Fibroblast of skin of right quadriceps (primary cell): ENCODE data around the gene COMMD1.
"Not testable (repeated sequence)": the region's sequence is repeated elsewhere in the genome, so short reads cannot be mapped to it uniquely, and the experiment has no call there.

Experiments
- DNase-seq: peaks from one replicate; pipeline ENCODE4 v3.0.0-alpha.2; 2013

The COMMD1 gene

GRCh38 chr2:61966087-61966727, 60.7 kb downstream of the COMMD1 start:
- no peak for DNase-seq

- no peak for DNase-seq
Observed at GRCh38 chr2:61967262-61967661, 61.8 kb downstream of the COMMD1 start.

- DNase-seq, result no peak
Observed at GRCh38 chr2:61969376-61969775, 63.9 kb downstream of the COMMD1 start.

DNA sequence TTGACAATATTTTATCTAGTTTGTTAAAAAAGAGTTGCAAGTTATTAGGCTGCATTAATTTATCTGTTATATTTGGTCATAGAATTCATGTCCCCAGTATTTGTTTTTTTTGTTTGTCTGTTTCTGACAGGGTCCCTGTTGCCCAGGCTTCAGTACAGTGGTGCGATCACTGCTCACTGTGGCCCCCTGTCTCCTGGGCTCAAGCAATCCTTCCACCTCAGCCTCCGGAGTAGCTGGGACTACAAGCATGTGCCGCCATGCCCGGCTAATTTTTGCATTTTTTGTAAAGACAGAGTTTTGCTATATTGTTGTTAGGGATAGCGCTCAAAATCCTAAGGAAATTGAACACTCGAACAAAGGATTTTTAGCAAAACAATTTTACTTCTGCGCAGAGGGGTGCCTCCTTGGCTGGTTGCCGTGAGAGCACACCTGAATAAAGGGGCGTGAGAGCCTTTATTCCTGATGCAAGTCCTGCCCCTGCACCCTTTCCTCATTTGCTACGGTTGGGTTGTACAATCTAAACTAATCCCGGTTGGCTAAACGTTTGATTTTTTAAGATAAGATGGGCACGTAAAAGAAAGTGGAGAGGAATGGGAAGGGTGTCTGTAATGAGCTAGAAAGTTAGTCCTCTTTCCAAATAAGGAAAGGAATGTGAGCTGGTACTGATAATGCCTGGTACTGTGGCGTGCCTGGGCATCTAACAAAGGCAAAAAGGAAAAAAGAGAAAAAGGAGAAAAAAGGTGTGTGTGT, 65.5 kb downstream of the COMMD1 start:
- DNase-seq, result no peak

DNA sequence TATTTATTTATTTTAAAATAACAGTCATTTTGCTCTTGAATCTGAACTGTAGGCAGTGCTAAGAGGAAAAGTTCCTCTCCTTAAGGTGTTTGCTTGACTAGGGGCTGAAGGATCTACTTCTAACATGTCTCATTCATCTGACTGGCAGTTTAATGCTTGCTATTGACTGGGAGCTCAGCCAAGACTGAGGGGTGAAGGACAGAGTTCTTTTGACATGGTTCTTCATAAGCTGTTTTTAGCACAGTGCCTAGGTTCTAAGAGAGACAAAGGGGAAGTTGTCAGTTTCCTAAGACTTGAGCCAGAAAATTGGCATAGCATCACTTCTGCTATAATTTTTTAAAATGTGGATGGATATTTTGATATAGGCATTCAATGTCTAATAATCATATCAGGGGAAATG, 73.0 kb downstream of the COMMD1 start:
- no peak for DNase-seq

DNA sequence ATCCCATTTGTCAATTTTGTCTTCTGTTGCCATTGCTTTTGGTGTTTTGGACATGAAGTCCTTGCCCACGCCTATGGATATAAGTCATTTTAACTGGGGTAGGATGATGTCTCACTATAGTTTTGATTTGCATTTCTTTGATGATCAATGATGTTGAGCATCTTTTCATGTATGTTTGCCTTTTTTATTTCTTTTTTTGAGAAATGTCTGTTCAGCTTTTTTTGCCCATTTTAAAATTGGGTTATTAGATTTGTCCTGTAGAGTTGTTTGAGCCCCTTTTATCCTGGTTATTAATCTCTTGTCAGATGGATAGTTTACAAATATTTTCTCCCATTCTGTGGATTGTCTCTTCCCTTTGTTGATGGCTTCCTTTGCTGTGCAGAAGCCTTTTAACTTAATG, 75.3 kb downstream of the COMMD1 start:
- no peak for DNase-seq

DNA sequence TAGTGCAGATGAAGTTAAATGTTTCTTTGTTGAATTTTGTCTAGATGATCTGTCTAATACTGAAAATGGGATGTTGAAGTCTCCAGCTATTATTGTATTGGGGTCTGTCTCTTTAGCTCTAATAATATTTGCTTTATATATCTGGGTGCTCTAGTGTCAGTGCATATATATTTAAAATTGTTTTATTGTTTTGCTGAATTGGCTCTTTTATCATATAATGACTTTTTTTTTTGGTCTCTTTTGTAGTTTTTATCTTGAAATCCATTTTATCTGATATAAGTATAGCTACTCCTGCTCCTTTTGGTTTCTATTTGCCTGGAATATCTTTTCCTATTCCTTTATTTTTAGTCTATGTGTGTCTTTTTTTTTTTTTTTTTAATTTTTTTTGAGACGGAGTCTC, 79.2 kb downstream of the COMMD1 start:
- no peak for DNase-seq

- DNase-seq, result peak; percentile 8
Observed at GRCh38 chr2:61988462-61989366, 83.2 kb downstream of the COMMD1 start.

- DNase-seq, result peak; percentile 34
Observed at GRCh38 chr2:61993422-61994024, 88.0 kb downstream of the COMMD1 start.

DNA sequence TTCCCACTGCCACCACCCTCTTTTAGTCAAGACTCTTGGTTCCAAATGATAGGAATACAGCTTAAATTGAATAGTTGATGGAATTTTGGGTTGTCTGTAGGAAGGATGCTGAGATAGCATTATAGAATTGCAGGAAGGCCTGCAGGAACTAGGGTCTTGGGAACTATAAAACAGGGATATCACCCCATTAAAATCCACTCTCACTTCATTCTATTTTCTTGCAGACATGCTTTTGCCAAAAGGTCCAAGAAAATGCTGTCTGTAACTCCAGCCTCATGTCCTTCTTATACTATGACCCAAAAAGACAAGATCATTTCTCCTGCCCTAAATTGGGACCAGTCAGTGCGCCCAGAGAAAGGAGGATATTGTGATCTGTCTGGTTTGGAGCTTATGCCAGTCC, 89.1 kb downstream of the COMMD1 start:
- DNase-seq, result no peak

- no peak for DNase-seq
Observed at GRCh38 chr2:61995065-61995464, 89.6 kb downstream of the COMMD1 start.

GRCh38 chr2:61995515-61995914, 90.0 kb downstream of the COMMD1 start:
- no peak for DNase-seq

DNA sequence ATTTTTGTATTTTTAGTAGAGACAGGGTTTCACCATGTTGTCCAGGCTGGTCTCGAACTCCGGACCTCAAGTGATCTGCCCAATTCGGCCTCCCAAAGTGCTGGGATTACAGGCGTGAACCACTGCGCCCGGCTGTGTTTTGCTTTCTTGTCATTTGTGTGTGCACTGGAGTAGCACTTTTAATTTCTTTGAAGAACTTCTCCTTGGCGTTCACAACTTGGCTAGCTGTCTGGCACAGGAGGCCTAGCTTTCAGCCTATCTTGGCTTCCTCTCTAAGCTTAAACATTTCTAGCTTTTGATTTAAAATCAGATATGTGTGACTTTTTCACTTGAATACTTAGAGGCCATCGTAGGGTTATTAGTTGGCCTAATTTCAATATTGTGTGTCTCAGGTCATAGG, 93.0 kb downstream of the COMMD1 start:
- no peak for DNase-seq

DNA sequence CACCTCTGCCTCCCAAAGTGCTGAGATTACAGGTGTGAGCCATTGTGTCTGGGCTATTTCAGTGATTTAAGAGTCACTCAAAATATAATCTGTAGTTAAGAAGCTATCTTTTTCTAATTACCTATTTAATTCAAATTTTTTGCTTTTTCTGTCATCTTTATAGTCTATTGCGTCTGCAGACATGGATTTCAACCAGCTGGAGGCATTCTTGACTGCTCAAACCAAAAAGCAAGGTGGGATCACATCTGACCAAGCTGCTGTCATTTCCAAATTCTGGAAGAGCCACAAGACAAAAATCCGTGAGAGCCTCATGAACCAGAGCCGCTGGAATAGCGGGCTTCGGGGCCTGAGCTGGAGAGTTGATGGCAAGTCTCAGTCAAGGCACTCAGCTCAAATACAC, 95.1 kb downstream of the COMMD1 start:
- DNase-seq, result no peak

GRCh38 chr2:62001431-62001830, 96.0 kb downstream of the COMMD1 start:
- no peak for DNase-seq

- not testable (repeated sequence) for DNase-seq
Observed at GRCh38 chr2:62004428-62004827, 99.0 kb downstream of the COMMD1 start.

- DNase-seq, result no peak
Observed at GRCh38 chr2:62007555-62007954, 102.1 kb downstream of the COMMD1 start.

DNA sequence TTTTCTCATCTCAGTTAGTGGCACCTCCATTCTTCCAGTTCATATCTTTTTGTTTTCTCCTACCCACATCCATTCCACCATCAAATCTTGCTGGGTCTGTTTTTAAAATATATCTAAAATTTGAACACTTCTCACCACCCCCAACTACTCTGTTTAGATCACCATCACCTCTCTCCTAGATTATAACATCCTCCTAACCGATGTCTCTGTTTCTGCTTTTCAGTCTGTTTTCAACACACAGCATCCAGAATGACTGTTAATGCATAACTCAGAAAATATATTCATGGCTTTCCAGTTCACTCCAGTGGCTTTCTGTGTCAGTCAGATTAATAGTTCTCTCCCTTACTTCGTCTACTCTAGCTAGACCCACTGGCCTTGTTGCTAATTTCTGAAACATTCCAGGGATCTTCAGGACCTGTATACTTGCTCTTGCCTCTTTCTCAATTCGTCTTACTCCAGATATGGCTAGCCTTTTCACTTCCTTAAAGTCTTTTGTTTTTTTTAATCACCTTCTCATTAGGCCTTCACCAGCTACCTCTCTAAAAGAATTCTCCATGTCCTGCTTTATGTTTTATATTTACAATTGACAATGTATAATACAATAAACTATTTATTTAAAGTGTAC, 105.3 kb downstream of the COMMD1 start:
- no peak for DNase-seq

- DNase-seq, result no peak
Observed at GRCh38 chr2:62013641-62014040, 108.2 kb downstream of the COMMD1 start.

- peak; percentile 53 for DNase-seq
Observed at GRCh38 chr2:62014102-62014501, 108.6 kb downstream of the COMMD1 start.

- no peak for DNase-seq
Observed at GRCh38 chr2:62016957-62017356, 111.5 kb downstream of the COMMD1 start.

DNA sequence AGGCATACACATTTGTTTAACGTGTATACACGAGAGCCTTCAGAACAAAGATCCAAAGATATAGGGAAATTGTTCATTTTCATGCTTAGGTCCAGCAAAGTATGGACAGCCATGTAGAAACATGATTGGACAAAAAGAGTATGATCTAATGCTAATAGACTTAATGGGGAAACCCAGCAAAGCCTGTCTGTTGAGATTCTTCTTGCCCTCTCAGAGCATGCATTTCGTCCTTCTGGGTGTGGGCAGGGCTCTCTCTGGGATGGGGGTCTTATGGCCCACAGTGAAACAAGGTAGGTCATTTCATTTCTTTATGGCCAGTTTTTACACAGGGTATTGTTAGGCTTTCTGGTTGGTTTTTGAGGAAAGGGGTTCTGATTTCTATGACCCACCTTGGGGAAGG, 124.4 kb downstream of the COMMD1 start:
- no peak for DNase-seq

DNA sequence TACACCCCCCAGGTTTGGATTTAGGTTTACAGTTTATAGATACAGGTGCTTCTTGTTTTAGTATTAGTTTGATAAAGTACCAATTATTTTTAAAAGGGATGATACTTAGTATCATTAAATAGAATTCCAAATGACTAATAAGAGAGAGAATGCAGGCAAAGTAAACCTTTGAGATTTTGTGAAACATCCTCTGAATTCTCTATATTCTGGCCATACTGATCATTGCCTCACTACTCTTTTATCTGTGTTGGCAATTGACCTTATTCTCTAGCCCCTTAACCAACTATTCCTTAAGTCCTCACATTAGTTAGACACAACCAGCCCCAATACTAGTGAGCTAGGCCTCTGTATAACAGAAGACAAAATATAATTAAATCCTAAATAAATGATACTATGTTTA, 125.4 kb downstream of the COMMD1 start:
- DNase-seq, result no peak
